ENCODE data around the gene TM7SF3.

The TM7SF3 gene

GRCh38 chr12:26929590-26929989 lies 84.6 kb downstream of the TM7SF3 start:
- DNase-seq (ENCODE audit: low spot score): no peak

GRCh38 chr12:26928661-26929060 lies 85.5 kb downstream of the TM7SF3 start:
- DNase-seq (ENCODE audit: low spot score): no peak
